Measurements from ENCODE around the gene P2RY2. TPM values are rescaled to one million over a fixed set of nuclear protein-coding genes. Genes with fewer than 3 reads are reported as not detected.
A peak's percentile ranks its signal among the peaks of the same experiment; 100 is the strongest.

P2RY2 gene
- total RNA-seq, 1 donor from 2014 or later, result 4.2 TPM

DNA sequence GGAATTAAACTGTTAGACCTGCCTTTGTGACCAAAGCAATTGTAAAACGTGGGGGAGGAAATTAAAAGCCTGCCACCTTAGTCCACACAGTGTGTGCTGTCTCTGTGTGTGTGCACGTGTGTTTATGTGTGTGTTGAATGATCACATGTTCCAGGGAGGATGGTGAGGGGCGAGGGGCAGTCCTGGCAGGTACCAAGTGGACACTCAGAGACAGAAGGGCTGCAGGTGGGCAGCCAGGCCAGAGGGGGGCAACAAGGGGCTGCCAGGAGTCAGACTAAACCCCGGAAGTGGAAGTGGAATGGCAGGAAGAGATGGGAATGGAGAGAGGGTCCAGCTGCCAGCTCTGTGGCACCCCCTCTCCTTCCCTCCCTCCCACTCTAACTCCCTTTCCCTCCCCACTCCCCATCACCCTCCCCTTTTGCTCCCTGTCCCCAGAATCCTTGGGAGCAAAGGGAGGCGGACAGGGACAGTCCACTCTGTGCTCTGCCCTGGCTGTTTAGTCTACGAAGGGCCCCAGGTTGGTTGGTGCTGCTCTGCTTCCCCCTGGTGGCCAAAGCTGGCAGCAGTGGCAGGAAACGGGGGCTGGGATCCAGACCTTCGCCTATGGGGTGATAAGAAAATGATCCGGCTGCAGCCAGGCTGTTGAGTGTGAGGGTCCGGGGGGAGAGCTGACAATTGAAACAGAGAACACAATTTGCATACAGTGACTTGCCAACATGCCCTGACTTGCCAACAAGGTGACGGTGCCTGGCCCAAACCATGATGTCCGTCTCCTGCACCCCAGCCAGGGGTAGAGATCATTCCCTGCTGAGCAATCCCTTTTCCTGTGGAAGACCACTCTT is 24.4 kb downstream of the P2RY2 start:
- Histone ChIP-seq H3K4me3 (ENCODE audit: low read depth, low read length) (no peak overlapping the region), H3K27me3 (ENCODE audit: control insufficient read depth, insufficient read depth, low read length) (no peaks in the 10 kb centered on the region), H3K36me3 (ENCODE audit: control insufficient read depth, insufficient read depth, low read length) (no peaks in the 10 kb centered on the region)
- DNase-seq (ENCODE audit: low read depth), result no peak
- TF ChIP-seq, protein P1, sequence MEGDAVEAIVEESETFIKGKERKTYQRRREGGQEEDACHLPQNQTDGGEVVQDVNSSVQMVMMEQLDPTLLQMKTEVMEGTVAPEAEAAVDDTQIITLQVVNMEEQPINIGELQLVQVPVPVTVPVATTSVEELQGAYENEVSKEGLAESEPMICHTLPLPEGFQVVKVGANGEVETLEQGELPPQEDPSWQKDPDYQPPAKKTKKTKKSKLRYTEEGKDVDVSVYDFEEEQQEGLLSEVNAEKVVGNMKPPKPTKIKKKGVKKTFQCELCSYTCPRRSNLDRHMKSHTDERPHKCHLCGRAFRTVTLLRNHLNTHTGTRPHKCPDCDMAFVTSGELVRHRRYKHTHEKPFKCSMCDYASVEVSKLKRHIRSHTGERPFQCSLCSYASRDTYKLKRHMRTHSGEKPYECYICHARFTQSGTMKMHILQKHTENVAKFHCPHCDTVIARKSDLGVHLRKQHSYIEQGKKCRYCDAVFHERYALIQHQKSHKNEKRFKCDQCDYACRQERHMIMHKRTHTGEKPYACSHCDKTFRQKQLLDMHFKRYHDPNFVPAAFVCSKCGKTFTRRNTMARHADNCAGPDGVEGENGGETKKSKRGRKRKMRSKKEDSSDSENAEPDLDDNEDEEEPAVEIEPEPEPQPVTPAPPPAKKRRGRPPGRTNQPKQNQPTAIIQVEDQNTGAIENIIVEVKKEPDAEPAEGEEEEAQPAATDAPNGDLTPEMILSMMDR (IDR thresholded peaks at IDR 0.05; ENCODE audit: insufficient read depth, low read length, poor library complexity, severe bottlenecking), result peak; percentile 89

DNA sequence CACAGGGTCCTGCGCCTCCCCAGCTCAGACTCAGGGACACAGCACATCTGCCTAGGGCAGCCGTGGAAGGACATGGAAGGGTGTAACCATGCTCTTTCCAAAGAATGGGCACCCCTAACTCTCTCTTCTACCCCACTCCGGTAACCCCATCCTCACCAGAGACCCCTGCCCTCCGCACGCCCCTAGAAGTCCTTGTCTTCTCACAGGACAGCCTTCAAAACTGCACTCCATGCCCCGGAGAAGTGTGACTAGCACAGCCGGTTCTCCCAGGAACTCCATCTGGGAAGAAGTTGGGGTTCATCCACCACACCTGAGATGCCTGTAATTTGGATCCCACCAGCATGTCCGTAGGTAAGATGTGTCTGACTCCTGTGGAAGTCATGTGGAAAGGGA is 25.0 kb downstream of the P2RY2 start:
- H3K4me3 ChIP-seq (ENCODE audit: low read depth, low read length), result no peak overlapping the region
- no peak for DNase-seq (ENCODE audit: low read depth)
- TF ChIP-seq, protein P1 (IDR thresholded peaks at IDR 0.05; ENCODE audit: insufficient read depth, low read length, poor library complexity, severe bottlenecking), result no peak
- no peaks in the 10 kb centered on the region for H3K27me3 ChIP-seq (ENCODE audit: control insufficient read depth, insufficient read depth, low read length)
- H3K36me3 ChIP-seq (ENCODE audit: control insufficient read depth, insufficient read depth, low read length), result no peaks in the 10 kb centered on the region

DNA sequence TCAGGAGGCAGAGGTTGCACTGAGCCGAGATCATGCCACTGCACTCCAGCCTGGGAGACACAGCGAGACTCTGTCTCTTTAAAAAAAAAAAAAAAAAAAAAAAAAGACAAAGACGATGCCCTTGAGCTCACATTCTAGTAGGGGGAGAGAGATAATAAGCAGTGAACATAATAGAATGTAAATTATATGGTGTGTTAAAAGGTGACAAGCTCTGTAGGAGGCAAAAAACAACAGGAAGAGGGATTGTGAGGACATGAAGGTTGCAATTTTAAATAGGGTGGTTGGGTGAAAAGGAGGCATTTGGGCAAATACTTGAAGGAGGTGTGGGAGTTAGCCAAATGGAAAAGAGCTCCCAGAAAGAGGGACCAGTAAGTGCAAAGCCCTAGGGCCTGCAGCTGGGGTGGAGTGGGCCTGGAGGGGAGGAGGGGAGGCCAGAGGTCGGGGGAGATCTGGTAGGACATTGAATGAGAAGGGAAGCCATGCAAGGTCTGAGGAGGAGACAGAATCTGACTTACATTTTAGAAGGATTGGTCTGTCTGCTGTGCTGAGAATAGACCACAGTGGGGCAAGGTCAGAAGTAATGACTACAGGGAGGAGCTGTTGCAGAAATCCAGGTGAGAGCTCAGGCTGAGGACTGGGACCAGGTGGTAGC is 26.6 kb downstream of the P2RY2 start:
- no peak for DNase-seq (ENCODE audit: low read depth)
- TF ChIP-seq, protein P1 (IDR thresholded peaks at IDR 0.05; ENCODE audit: insufficient read depth, low read length, poor library complexity, severe bottlenecking), result no peak
- no peaks in the 10 kb centered on the region for H3K36me3 ChIP-seq (ENCODE audit: control insufficient read depth, insufficient read depth, low read length)
- no peak overlapping the region for H3K4me3 ChIP-seq (ENCODE audit: low read depth, low read length)
- no peaks in the 10 kb centered on the region for H3K27me3 ChIP-seq (ENCODE audit: control insufficient read depth, insufficient read depth, low read length)

DNA sequence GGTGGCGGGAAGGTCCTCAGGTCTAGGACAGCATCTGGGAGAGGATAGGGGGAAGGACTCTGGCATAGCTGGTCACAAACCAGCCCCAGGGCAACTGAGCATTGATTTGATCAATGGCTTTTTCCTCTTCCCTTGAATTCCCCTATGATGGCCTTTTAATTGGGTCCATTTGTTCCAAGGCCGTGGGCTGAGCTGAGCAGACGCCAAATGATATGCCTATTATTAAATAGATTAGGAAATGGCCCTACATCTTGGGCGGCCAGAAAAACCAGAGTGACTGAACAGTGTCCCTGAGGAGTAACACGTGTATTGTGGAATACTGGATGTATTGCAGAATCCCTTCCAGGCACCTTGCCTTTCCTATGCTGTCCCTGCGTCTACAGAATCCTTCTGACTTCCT is 27.4 kb downstream of the P2RY2 start:
- Histone ChIP-seq H3K36me3 (ENCODE audit: control insufficient read depth, insufficient read depth, low read length) (no peaks in the 10 kb centered on the region), H3K27me3 (ENCODE audit: control insufficient read depth, insufficient read depth, low read length) (no peaks in the 10 kb centered on the region), H3K4me3 (ENCODE audit: low read depth, low read length) (no peak overlapping the region)
- TF ChIP-seq, protein P1 (IDR thresholded peaks at IDR 0.05; ENCODE audit: insufficient read depth, low read length, poor library complexity, severe bottlenecking), result no peak
- no peak for DNase-seq (ENCODE audit: low read depth)

DNA sequence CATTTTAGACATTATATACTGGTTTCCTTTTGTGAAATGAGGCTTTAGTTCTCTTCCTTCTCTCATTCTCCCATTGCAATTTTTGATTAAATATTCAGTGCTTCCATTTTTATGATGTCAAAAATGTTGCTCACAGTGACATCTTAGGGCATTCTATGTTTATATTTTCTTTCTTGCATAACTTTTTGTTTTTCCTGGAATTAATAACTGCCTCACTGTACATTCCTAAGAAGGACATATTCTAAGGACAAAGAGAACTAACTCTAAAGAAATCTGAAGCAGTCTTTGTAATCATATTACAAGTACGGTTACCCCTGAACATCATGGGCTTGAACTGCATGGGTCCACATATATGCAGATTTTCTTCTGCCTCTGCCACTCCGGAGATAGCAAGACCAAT is 28.2 kb downstream of the P2RY2 start:
- TF ChIP-seq, protein P1 (IDR thresholded peaks at IDR 0.05; ENCODE audit: insufficient read depth, low read length, poor library complexity, severe bottlenecking), result no peak
- Histone ChIP-seq H3K36me3 (ENCODE audit: control insufficient read depth, insufficient read depth, low read length) (no peaks in the 10 kb centered on the region), H3K27me3 (ENCODE audit: control insufficient read depth, insufficient read depth, low read length) (no peaks in the 10 kb centered on the region), H3K4me3 (ENCODE audit: low read depth, low read length) (no peak overlapping the region)
- DNase-seq (ENCODE audit: low read depth), result no peak

All from kidney epithelial cell (primary cell).